Cortex of kidney (tissue), 1 donor: ENCODE data around the gene ASGR1.
"Not testable (repeated sequence)": the region's sequence is repeated elsewhere in the genome, so short reads cannot be mapped to it uniquely, and the experiment has no call there.

Source experiments
- DNase-seq: peaks from one replicate; lab custom pipeline; 2025; lab: John Stamatoyannopoulos, UW

ASGR1 gene

DNA sequence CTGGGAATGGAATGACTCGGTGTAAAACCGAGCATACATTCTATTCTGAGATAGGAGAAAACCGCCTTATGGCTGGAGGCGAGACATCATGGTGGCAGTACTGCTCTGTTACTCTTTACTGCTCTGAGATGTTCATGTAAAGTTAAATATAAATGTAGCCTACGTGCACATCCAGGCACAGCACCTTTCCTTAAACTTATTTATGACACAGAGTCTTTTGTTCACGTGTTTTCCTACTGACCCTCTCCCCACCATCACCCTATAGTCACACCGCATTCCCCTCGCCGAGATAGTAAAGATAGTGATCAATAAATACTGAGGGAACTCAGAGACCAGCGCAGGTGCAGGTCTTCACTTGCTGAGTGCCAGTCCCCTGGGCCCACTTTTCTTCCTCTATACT lies 19.6 kb downstream of the ASGR1 start:
- not testable (repeated sequence) for DNase-seq

- DNase-seq: not testable (repeated sequence)
Observed at GRCh38 chr17:7158424-7158823, 20.7 kb downstream of the ASGR1 start.

- DNase-seq: no peak
Observed at GRCh38 chr17:7156342-7156940, 22.7 kb downstream of the ASGR1 start.

- DNase-seq: no peak
Observed at GRCh38 chr17:7147772-7148171, 31.4 kb downstream of the ASGR1 start.

- DNase-seq: no peak
Observed at GRCh38 chr17:7146115-7146514, 33.1 kb downstream of the ASGR1 start.

DNA sequence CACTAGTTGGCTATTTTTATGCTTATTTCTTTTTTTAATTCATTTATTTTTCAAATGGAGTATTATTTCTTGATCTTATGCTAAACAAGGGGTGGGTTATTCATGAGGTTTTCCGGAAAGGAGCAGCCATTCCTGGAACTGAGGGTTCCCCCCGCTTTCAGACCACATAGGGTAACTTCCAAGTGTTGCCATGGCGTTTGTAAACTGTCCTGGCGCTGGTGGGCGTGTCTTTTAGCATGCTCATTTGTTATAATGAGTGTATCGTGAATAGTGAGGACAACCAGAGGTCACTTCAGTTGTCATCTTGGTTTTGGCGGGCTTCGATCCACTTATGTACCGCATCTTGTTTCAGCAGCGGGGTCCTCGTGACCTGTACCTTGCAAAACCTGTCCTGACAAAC lies 35.0 kb downstream of the ASGR1 start:
- no peak for DNase-seq

DNA sequence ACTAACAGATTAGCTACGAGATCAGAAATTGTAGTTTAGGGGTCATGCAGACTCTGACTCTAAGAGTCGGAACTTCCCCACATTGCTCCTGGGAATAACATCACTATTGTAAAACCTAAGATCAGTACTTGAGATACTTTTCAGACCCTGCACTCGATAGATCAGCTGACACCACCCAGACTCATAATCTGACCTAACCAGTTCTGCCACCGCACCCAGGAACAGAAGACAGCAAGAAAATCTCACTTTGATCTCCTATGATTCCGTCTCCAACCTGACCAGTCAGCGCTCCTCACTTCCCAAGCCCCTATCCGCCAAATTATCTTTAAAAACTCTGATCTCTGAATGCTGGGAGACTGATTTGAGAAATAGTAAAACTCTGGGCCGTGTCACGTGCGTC lies 37.3 kb downstream of the ASGR1 start:
- no peak for DNase-seq

- DNase-seq: no peak
Observed at GRCh38 chr17:7139400-7139799, 39.8 kb downstream of the ASGR1 start.

GRCh38 chr17:7138800-7139381 lies 40.3 kb downstream of the ASGR1 start:
- DNase-seq: no peak

GRCh38 chr17:7137171-7137943 lies 41.8 kb downstream of the ASGR1 start:
- DNase-seq: no peak

DNA sequence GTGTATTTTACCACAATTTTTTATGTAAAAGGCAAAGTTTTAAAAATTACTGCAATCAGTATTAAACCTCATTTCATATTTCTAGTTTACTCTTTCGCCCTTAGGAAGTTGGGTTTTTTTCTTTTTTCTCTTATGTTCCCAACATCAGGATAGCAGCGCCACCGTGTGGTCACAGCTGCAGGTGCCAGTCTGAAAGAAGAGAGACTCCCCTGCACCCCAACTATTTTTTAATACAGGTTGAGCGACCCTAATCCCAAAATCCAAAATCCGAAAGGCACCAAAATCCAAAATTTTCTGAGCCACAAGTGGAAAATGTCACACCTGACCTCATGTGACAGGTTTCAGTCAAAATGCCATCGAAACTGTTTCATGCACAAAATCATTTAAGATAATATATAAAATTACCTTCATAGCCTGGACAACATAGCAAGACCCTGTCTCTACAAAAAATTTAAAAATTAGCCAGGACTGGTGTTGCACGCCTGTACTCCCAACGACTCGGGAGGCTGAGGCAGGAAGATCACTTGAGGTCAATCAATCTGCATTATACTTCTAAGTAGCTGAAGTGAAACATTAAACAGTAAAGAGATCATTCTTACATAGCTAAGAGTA lies 42.8 kb downstream of the ASGR1 start:
- DNase-seq: no peak

GRCh38 chr17:7133916-7134315 lies 45.3 kb downstream of the ASGR1 start:
- DNase-seq: no peak

DNA sequence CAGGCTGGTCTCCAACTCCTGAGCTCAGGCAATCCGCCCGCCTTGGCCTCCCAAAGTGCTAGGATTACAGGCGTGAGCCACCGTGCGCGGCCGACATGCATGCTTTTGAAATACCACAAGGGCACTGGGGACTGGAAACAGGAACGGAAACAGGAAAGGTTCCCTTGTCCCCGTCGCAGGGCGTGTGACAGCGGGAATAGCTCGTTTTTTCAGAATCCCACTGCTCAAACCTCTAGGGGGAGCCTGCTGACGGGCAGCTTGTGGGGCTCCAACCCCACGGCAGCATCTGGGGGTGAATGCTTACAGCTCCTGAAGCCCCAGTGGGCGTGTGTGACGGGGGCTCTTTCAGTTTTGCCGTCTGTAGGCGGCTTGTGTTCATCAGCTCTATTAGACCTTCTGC lies 45.7 kb downstream of the ASGR1 start:
- no peak for DNase-seq

GRCh38 chr17:7132511-7133094 lies 46.6 kb downstream of the ASGR1 start:
- no peak for DNase-seq

- no peak for DNase-seq
Observed at GRCh38 chr17:7131423-7131791, 47.8 kb downstream of the ASGR1 start.

DNA sequence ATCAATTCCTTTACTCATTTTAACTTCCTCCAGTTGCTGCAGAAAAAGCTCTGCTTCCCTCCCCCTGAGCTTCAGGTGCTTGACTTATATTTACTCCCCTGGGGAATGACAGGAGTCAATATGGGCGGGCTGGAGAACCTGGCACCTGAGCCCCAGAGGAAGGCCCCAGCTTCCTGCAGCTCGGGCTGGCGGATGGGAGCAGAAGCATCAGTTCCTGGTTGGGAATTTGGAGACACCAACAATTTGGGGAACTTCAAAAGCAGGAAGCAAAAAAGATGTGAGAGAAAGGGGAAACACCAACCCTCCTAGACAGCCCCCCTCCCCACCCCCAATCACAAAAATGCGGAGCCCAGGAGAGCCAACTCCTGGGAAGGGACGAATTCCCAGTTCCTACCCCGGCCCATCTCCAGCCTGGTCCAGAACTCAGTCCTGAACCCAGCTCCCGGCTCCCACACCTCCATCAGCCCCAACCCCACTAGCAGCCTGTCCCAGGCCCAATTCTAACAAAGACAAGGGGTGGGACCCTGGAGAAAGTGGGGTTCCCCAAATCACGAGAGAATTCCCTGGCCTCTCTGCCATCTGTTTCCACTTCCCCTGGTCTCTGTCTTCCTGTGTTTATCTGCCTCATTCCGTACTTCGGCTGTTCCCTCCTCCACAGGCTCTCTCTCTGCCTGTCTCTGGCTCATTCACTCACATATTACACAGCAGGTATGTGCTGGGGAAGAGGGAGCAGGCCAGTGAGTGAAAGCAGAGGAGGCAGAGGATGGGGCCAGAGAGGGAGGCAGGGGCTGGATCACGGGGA lies 48.3 kb downstream of the ASGR1 start:
- no peak for DNase-seq

GRCh38 chr17:7129311-7129710 lies 49.9 kb downstream of the ASGR1 start:
- no peak for DNase-seq

GRCh38 chr17:7128160-7128559 lies 51.0 kb downstream of the ASGR1 start:
- no peak for DNase-seq

GRCh38 chr17:7127501-7127900 lies 51.7 kb downstream of the ASGR1 start:
- DNase-seq: not testable (repeated sequence)

- DNase-seq: not testable (repeated sequence)
Observed at GRCh38 chr17:7126386-7126785, 52.8 kb downstream of the ASGR1 start.

GRCh38 chr17:7124923-7125322 lies 54.2 kb downstream of the ASGR1 start:
- DNase-seq: no peak

- no peak for DNase-seq
Observed at GRCh38 chr17:7123844-7124243, 55.3 kb downstream of the ASGR1 start.
